ENCODE data around the gene NRSN2.
"Not testable (repeated sequence)": the region's sequence is repeated elsewhere in the genome, so short reads cannot be mapped to it uniquely, and the experiment has no call there.

NRSN2 gene

DNA sequence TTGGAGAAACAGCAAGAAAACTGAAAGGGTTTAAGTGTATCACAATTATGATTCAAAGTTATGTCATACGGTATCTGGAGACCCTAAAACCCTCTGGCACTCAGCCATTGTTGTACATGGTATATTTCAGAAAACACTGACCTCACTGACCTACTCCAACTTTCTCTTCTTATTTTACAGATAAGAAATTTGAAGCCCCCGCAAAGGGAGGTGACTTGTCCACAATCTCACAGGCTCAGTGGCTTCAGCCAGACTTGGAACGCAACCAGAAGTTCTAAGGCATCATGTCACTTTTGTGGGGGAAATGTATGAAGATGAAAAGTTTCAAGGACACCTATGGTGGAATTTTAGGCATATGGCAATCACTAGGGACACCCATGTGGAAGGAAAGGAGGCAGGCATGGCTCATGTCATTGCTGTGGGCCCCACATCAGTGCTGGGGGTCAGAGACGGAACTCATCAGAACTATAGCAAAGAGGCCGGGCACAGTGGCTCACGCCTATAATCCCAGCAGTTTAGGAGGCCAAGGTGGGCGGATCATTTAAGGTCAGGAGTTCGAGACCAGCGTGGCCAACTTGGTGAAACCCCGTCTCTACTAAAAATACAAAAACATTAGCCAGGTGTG is 28.5 kb downstream of the NRSN2 start:
- DNase-seq: no peak

DNA sequence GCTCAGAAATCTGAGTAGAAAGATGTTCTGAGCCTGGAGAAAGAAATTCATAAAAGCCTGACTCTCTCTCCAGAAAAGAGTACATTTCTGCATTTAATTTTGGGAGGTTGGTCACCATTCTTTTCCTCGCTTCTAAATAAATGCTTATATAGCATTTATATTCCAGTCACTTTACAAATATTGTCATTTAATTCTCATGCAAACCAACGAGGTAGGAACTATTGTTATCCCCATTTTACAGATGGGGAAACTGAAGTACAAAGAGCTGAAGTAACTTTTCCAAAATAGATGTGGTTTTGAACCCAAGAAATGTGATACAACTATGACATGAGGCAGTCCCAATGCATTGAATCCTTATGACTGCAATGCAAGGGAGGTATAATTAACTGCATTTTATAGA is 29.2 kb downstream of the NRSN2 start:
- no peak for DNase-seq

DNA sequence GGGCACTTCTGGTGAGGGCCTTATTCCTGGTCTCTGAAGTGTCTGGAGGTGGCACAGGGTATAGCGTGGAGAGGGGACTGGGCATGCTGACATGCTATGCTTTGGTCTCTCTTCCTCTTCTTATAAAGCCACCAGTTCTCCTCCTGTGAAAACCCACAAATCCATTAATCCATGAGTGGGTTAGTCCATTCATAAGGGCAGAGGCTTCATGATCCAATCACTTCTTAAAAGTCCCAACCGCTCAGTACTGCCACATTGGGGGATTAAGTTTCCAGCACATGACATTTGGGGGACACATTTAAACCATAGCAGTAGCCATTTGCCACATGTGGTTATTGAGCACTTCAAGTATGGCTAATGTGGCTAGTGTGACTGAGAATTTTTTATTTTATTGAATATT is 29.8 kb downstream of the NRSN2 start:
- no peak for DNase-seq

- DNase-seq: not testable (repeated sequence)
Observed at GRCh38 chr20:377578-377977, 30.7 kb downstream of the NRSN2 start.

GRCh38 chr20:378961-379336 is 32.0 kb downstream of the NRSN2 start:
- DNase-seq: no peak

GRCh38 chr20:380763-381580 is 34.1 kb downstream of the NRSN2 start:
- peak; percentile 50 for DNase-seq

GRCh38 chr20:381581-382290 is 34.8 kb downstream of the NRSN2 start:
- peak; percentile 40 for DNase-seq

DNA sequence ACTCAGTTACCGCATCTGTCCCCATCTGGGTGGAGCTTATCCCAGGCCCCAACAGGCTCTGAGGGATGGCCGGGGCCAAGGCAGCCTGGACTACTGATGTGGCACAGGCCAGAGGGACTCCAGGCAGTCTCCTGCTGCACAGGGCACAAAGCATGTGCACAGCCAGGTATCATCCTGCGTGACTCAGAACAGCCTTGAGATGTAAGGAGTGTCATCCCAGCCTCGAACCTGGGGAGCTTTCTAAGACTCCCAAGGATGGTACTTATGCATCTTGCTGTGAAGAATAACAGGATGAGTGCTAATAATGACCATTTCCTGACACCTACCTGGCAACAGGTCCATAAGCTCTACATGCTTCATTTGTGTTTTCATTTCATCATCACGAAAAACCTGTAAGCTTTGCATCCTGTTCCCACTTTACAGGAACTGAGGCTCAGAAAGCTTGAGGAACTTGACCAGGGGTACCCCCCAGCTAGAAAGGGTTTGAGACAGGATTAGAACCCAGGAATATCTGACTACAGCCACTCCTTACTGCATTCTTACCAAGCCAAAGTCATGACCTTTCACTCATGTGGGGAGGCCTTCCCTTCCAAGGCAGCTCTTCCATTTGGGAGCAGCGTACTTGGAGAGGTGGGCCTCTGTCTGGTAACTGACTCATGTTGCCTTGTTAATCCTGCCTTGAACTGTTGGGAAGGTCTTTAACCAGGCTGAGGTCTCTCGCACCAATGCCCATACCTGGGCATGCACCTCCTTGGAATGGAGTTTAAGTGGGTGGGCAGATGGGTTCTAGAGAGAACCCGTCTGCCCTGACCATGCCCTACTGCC is 35.6 kb downstream of the NRSN2 start:
- DNase-seq: no peak

DNA sequence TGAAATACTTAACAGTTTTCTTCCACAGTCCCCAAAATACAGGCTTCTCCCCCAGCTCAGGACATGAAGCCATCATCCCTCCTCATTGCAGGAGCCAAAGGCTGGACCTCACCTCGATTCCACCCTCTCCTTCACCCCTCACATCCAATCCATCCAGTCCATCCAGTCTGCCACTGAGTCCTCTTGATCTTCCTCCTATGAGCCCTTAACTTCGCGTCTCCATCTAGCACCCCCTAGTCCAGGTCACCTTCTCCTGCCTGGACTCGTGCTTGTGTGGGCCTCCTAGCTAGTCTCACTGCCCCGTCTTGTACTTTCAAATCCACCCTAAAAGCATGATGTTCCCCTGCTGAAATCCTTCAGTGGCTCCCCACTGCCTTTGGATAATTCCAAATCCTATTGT is 37.0 kb downstream of the NRSN2 start:
- no peak for DNase-seq

GRCh38 chr20:384723-385122 is 37.8 kb downstream of the NRSN2 start:
- no peak for DNase-seq

DNA sequence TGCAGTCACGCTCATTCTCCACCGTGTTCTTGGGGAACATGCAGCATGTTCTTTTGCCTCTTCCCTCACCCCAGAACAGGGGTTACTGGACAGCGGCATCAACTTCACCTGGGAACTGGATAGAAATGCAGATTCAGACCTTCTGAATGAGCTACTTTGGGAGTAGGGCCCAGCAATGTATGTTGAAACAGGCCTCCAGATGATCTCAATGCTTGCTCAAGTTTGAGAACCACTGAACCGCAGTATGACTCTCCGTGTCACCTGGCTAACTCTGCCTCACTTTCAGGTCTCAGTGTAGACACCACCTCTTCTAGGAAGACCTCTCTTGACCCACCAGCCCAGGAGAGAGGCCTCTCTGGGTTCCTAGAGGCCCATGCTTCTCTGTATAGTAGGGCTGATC is 38.5 kb downstream of the NRSN2 start:
- no peak for DNase-seq

GRCh38 chr20:386634-387033 is 39.7 kb downstream of the NRSN2 start:
- DNase-seq: not testable (repeated sequence)

DNA sequence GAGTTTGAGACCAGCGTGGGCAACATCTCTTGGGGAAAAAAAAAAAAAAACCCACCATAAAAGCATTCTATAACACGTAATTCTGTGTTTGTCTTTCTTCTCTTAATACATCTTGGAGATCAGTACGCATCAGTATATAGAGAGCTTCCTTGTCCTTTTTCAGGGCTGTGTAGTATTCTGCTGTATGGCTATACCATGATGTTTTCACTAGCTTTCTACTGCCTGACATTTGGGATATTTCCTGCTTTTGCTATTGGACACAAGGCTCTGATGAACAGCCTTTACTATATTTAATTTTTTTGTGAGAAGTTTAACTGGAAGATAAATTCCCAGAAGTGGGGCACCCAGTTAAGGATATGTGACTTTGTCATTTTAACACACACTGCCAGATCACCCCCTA is 40.6 kb downstream of the NRSN2 start:
- DNase-seq: no peak

DNA sequence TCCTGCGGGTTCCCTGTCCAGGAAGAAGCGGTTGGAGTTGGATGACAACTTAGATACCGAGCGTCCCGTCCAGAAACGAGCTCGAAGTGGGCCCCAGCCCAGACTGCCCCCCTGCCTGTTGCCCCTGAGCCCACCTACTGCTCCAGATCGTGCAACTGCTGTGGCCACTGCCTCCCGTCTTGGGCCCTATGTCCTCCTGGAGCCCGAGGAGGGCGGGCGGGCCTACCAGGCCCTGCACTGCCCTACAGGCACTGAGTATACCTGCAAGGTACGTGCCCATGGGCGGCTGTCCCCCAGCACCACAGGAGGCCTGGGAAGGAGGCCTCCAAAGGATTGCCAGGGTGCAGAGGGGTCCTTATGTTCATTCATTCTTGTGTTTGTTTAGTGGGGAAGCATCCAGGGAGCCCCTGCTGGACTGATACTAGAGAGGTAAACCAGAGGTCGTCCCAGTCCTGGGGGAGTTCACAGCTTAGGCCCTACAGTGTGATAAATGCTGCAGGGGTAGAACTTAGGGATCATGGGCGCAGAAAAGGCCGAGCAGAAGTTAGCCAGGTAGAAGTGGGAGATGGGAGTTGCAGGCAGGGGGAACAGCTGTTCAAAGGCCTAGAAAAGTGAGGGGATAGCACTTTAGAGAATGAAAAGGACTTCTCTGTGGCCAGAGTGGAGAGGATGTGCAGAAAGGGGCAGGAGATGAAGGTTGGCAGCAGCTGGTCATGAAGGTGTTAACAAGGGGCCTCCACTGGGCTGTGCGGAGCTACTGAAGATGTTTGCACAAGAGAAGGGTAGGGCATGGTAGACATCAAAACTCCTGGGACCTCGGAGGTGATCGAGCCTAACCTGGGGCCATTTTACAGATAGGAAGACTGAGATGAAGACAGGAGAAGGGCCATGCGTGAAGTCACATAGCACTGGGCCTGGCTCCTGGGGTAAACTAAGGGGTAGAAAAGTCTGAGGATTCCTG is 41.4 kb downstream of the NRSN2 start:
- no peak for DNase-seq

- DNase-seq: no peak
Observed at GRCh38 chr20:389220-389619, 42.3 kb downstream of the NRSN2 start.

DNA sequence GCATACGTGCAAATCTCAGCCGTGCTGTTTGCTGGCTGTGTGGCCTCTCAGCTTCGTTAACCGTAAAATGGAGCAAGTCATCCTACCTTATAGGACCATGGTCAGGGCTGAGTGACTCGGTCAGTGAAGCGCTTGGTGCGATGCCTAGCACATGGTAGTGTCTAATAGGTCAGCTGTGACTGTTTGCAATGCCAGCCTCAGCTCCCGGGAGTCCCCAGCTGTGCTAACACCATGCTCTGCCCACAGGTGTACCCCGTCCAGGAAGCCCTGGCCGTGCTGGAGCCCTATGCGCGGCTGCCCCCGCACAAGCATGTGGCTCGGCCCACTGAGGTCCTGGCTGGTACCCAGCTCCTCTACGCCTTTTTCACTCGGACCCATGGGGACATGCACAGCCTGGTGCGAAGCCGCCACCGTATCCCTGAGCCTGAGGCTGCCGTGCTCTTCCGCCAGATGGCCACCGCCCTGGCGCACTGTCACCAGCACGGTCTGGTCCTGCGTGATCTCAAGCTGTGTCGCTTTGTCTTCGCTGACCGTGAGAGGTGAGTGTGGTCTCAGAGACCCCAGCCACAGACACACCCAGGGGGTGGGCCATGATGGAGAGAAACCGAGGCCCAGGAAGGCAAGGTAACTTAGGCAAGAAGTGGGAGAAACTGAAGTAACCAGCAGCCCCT is 44.3 kb downstream of the NRSN2 start:
- no peak for DNase-seq

GRCh38 chr20:393296-393695 is 46.4 kb downstream of the NRSN2 start:
- DNase-seq: not testable (repeated sequence)

GRCh38 chr20:396252-396618 is 49.3 kb downstream of the NRSN2 start:
- no peak for DNase-seq

DNA sequence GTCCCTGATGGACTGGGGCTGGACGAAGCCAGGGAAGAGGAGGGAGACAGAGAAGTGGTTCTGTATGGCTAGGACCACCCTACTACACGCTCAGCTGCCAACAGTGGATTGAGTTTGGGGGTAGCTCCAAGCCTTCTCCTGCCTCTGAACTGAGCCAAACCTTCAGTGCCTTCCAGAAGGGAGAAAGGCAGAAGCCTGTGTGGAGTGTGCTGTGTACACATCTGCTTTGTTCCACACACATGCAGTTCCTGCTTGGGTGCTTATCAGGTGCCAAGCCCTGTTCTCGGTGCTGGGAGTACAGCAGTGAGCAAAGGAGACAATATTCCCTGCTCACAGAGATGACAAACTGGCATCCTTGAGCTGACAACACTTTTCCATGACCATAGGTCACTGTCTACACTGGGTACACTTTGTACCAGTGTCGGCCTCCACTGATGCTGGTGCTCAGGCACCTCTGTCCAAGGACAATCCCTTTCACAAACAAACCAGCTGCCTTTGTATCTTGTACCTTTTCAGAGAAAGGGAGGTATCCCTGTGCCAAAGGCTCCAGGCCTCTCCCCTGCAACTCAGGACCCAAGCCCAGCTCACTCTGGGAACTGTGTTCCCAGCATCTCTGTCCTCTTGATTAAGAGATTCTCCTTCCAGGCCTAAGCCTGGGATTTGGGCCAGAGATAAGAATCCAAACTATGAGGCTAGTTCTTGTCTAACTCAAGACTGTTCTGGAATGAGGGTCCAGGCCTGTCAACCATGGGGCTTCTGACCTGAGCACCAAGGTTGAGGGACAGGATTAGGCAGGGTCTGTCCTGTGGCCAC is 49.9 kb downstream of the NRSN2 start:
- DNase-seq: no peak

GRCh38 chr20:397432-398237 is 50.7 kb downstream of the NRSN2 start:
- no peak for DNase-seq
